IMR-90 (cell line): ENCODE data around the gene RAB3C. TPM values are rescaled to one million over a fixed set of nuclear protein-coding genes. Genes with fewer than 3 reads are reported as not detected.

ENCODE experiments used
- ATAC-seq: fragments of 200-7000 bp; cut with Tn5 transposase; 2 replicates; pipeline ENCODE4 v1.9.1; 2020; ENCODE audit warnings: low read depth, mild to moderate bottlenecking, moderate library complexity
- BruUV-seq: library from RNA; stranded (reverse); fragments of 400-500 nt; replicated peaks from 2 replicates; lab custom pipeline; 2021; lab: Mats Ljungman, UMichigan
- CTCF ChIA-PET: fragments of 300-600 bp; formaldehyde crosslinking; extraction: SDS; loops from one replicate; lab custom pipeline; 2021; ENCODE audit warnings: antibody characterized with exemption; lab: Yijun Ruan, JAX
- POLR2A ChIA-PET: fragments of 300-600 bp; sonication (Branson Sonifier 250); formaldehyde crosslinking; loops from one replicate; lab custom pipeline; 2022; ENCODE audit warnings: antibody characterized with exemption; ENCODE audit not compliant: unreplicated experiment; lab: Charles Lee
- DNase-seq: peaks from one replicate; pipeline ENCODE4 v3.0.0; 2013
- H2AFZ ChIP-seq: replicated peaks from 2 replicates; pipeline ENCODE3; 2013; ENCODE audit warnings: low read length, mild to moderate bottlenecking; ENCODE audit not compliant: poor library complexity
- H2AK5ac ChIP-seq: 2 replicates; pipeline ENCODE4 v1.6.1; 2013; ENCODE audit warnings: low read depth, low read length, inconsistent platforms
- H2AK9ac ChIP-seq: replicated peaks from 2 replicates; pipeline ENCODE3; 2013; ENCODE audit warnings: mild to moderate bottlenecking, low read depth, low read length, moderate library complexity; ENCODE audit not compliant: poor library complexity
- H2BK120ac ChIP-seq: 2 replicates; pipeline ENCODE4 v1.6.1; 2013; ENCODE audit warnings: low read depth, low read length, inconsistent platforms
- H2BK15ac ChIP-seq: 3 replicates; pipeline ENCODE4 v1.6.1; 2013; ENCODE audit warnings: low read depth, low read length, inconsistent platforms
- H2BK20ac ChIP-seq: 2 replicates; pipeline ENCODE4 v1.6.1; 2013; ENCODE audit warnings: low read depth, mild to moderate bottlenecking, inconsistent platforms, low read length, moderate library complexity
- H2BK5ac ChIP-seq: 2 replicates; pipeline ENCODE4 v1.6.1; 2013; ENCODE audit warnings: mild to moderate bottlenecking, low read depth, low read length, inconsistent platforms; ENCODE audit not compliant: poor library complexity, severe bottlenecking
- H3K14ac ChIP-seq: replicated peaks from 2 replicates; pipeline ENCODE4 v1.6.1; 2013; ENCODE audit warnings: low read depth, low read length, inconsistent platforms
- H3K18ac ChIP-seq: 2 replicates; pipeline ENCODE4 v1.6.1; 2013; ENCODE audit warnings: low read depth, low read length, control low read depth
- H3K23ac ChIP-seq: 2 replicates; pipeline ENCODE4 v1.6.1; 2013; ENCODE audit warnings: low read depth, low read length, inconsistent platforms
- H3K27ac ChIP-seq: 2 replicates; pipeline ENCODE4 v1.5.1; 2013; ENCODE audit warnings: mild to moderate bottlenecking, control low read depth, low read length; ENCODE audit not compliant: insufficient read depth
- H3K27me3 ChIP-seq: 2 replicates; pipeline ENCODE4 v1.6.1; 2013; ENCODE audit warnings: low read length; ENCODE audit not compliant: control insufficient read depth, insufficient read depth
- H3K36me3 ChIP-seq: 2 replicates; pipeline ENCODE4 v1.6.1; 2013; ENCODE audit warnings: low read length, mixed read lengths; ENCODE audit not compliant: control insufficient read depth, insufficient read depth
- H3K4ac ChIP-seq: 2 replicates; pipeline ENCODE4 v1.6.1; 2013; ENCODE audit warnings: low read depth, low read length, inconsistent platforms
- H3K4me1 ChIP-seq: 2 replicates; pipeline ENCODE4 v1.6.1; 2013; ENCODE audit warnings: low read length, mixed read lengths; ENCODE audit not compliant: control insufficient read depth, insufficient read depth
- H3K4me2 ChIP-seq: 2 replicates; pipeline ENCODE4 v1.6.1; 2013; ENCODE audit warnings: low read depth, mild to moderate bottlenecking, control low read depth, low read length, moderate library complexity
- H3K4me3 ChIP-seq: 2 replicates; pipeline ENCODE4 v1.5.1; 2013; ENCODE audit warnings: low read depth, mild to moderate bottlenecking, control low read depth, low read length, moderate library complexity; ENCODE audit not compliant: insufficient read depth
- H3K56ac ChIP-seq: 2 replicates; pipeline ENCODE4 v1.6.1; 2013; ENCODE audit warnings: low read length, inconsistent platforms; ENCODE audit not compliant: insufficient read depth; ENCODE audit errors: extremely low read depth
- H3K79me1 ChIP-seq, 2 experiments: 2 replicates each; pipeline ENCODE4 v1.6.1; 2013; ENCODE audit warnings: low read length in 2 of 2, inconsistent platforms in 1 of 2, low read depth in 1 of 2
- H3K9ac ChIP-seq: 2 replicates; pipeline ENCODE4 v1.6.1; 2013; ENCODE audit warnings: low read depth, low read length, control low read depth
- H3K9me1 ChIP-seq: 2 replicates; pipeline ENCODE4 v1.6.1; 2013; ENCODE audit warnings: low read length, inconsistent platforms; ENCODE audit not compliant: insufficient read depth
- H3K9me3 ChIP-seq: 2 replicates; pipeline ENCODE4 v1.6.1; 2013; ENCODE audit warnings: low read length; ENCODE audit not compliant: control insufficient read depth, insufficient read depth
- H4K20me1 ChIP-seq: 2 replicates; pipeline ENCODE4 v1.6.1; 2013; ENCODE audit warnings: low read length, inconsistent platforms; ENCODE audit not compliant: insufficient read depth
- H4K5ac ChIP-seq: 2 replicates; pipeline ENCODE4 v1.6.1; 2013; ENCODE audit warnings: mild to moderate bottlenecking, low read depth, low read length, control low read depth
- H4K8ac ChIP-seq, 2 experiments: 2 replicates each; pipeline ENCODE4 v1.6.1; 2013; ENCODE audit warnings: low read depth in 2 of 2, low read length in 2 of 2, control low read depth in 1 of 2, inconsistent platforms in 1 of 2
- H4K91ac ChIP-seq: 2 replicates; pipeline ENCODE4 v1.6.1; 2013; ENCODE audit warnings: low read depth, low read length, inconsistent platforms; ENCODE audit not compliant: insufficient read depth
- CEBPB ChIP-seq: IDR thresholded peaks from 2 replicates; pipeline ENCODE4 v1.6.1; 2012; ENCODE audit warnings: low read depth, low read length, improper control_type of control experiment
- CHD1 ChIP-seq: IDR thresholded peaks from 2 replicates; pipeline ENCODE4 v1.6.1; 2012; ENCODE audit warnings: low read depth, low read length, improper control_type of control experiment
- ELK1 ChIP-seq: fragments of 150-350 bp; IDR thresholded peaks from 2 replicates; pipeline ENCODE4 v1.6.1; 2016; ENCODE audit warnings: low read depth, mild to moderate bottlenecking, low read length, moderate library complexity, borderline replicate concordance
- FOS ChIP-seq: fragments of 150-350 bp; IDR thresholded peaks from 2 replicates; pipeline ENCODE4 v1.6.1; 2016; ENCODE audit warnings: low read depth, low read length
- MAFK ChIP-seq: IDR thresholded peaks from 2 replicates; pipeline ENCODE4 v1.6.1; 2012; ENCODE audit warnings: low read depth, low read length, improper control_type of control experiment
- MAZ ChIP-seq: IDR thresholded peaks from 2 replicates; pipeline ENCODE4 v1.6.1; 2012; ENCODE audit warnings: low read depth, mild to moderate bottlenecking, low read length, improper control_type of control experiment, moderate library complexity, borderline replicate concordance
- MXI1 ChIP-seq: IDR thresholded peaks from 2 replicates; pipeline ENCODE4 v1.6.1; 2012; ENCODE audit warnings: low read depth, mild to moderate bottlenecking, low read length, moderate library complexity, borderline replicate concordance
- NFE2L2 ChIP-seq: fragments of 150-350 bp; IDR thresholded peaks from 2 replicates; pipeline ENCODE4 v1.6.1; 2016; ENCODE audit warnings: low read depth, mild to moderate bottlenecking, low read length
- POLR2A ChIP-seq: IDR thresholded peaks from 2 replicates; pipeline ENCODE4 v1.6.1; 2012; ENCODE audit warnings: mild to moderate bottlenecking, low read depth, low read length
- RAD21 ChIP-seq: IDR thresholded peaks from 2 replicates; pipeline ENCODE4 v1.6.1; 2012; ENCODE audit warnings: low read length, improper control_type of control experiment
- RCOR1 ChIP-seq: IDR thresholded peaks from 2 replicates; pipeline ENCODE4 v1.6.1; 2012; ENCODE audit warnings: mild to moderate bottlenecking, low read length, improper control_type of control experiment; ENCODE audit not compliant: insufficient replicate concordance
- RFX5 ChIP-seq: IDR thresholded peaks from 2 replicates; pipeline ENCODE4 v1.8.0; 2012; ENCODE audit warnings: low read depth, mild to moderate bottlenecking, low read length, moderate library complexity
- SMC3 ChIP-seq: fragments of 150-350 bp; IDR thresholded peaks from 2 replicates; pipeline ENCODE4 v1.6.1; 2016; ENCODE audit warnings: low read depth, mild to moderate bottlenecking, antibody characterized with exemption, low read length, moderate library complexity
- WGBS, 2 experiments: methylation state at CpG; one replicate each; pipeline versions ENCODE4 v1.1.5 to v1.1.7; 2013; ENCODE audit warnings: missing lambda C conversion rate in 2 of 2; ENCODE audit not compliant: insufficient read length in 1 of 2; ENCODE audit errors: extremely low coverage in 2 of 2; 5-methylcytosine and 5-hydroxymethylcytosine counted together
- dilution Hi-C: fragments of 300-500 bp; cut with HindIII; formaldehyde crosslinking; loops from one replicate; pipeline ENCODE4 v1.14.3; 2018; ENCODE audit warnings: low sequenced_read_pairs; ENCODE audit not compliant: unreplicated experiment
- in situ Hi-C: fragments of 300-500 bp; cut with MboI; formaldehyde crosslinking; loops from 3 replicates; pipeline ENCODE4 v1.14.3; 2019; ENCODE audit warnings: low sequenced_read_pairs, inconsistent platforms, mixed read lengths
- intact Hi-C: fragments of 100-400 bp; cut with micrococcal nuclease; formaldehyde crosslinking; loops from 2 replicates; pipeline ENCODE4 v1.10.0; 2022
- polyA plus RNA-seq, 3 experiments: library from polyadenylated mRNA; depleted of rRNA; stranded (reverse); fragments of >200 nt; gene quantifications; 2 replicates each; pipeline ENCODE4 v1.2.3, GENCODE V29; 2012; ENCODE audit warnings: low replicate concordance in 1 of 3
- total RNA-seq: library from RNA; depleted of rRNA; stranded (reverse); fragments of >200 nt; gene quantifications from 2 replicates; pipeline ENCODE4 v1.2.3, GENCODE V29; 2012

The RAB3C gene
- total and polyA plus RNA-seq, 2 of the 4 experiments (the other 2 are of a cell fraction), result not detected

- H3K14ac ChIP-seq, result no peak overlapping the region
- no peak overlapping the region for H3K9ac ChIP-seq
- no peaks in the 10 kb centered on the region for H3K4me1 ChIP-seq
- H3K36me3 ChIP-seq, result no peaks in the 10 kb centered on the region
- in situ Hi-C loops, result no loop called here
- H3K4me2 ChIP-seq, result no peak overlapping the region
- H3K56ac ChIP-seq, result no peak overlapping the region
- no peaks in the 10 kb centered on the region for H3K27me3 ChIP-seq
- H2AK5ac ChIP-seq, result no peak overlapping the region
- H3K4me3 ChIP-seq, result no peak overlapping the region
- 90% methylated on average over 3 of the region's 7 CpGs; no CpG with 5 or more reads in 1 of the 2 experiments for WGBS, 2 experiments
- H2BK5ac ChIP-seq, result no peak overlapping the region
- POLR2A ChIA-PET, result no interaction called here
- no peaks in the 10 kb centered on the region; the same call in 1 of the 2 replicates for H3K9me1 ChIP-seq
- no peak overlapping the region for H3K27ac ChIP-seq
- H4K91ac ChIP-seq, result no peak overlapping the region
- no peaks in the 10 kb centered on the region for H3K9me3 ChIP-seq
- no TSS peak for BruUV-seq
- H2BK20ac ChIP-seq, result no peak overlapping the region
- ATAC-seq (no peak), DNase-seq (no peak)
- H4K20me1 ChIP-seq, result no peaks in the 10 kb centered on the region
- no peak overlapping the region for H4K8ac ChIP-seq
- no peak overlapping the region for H2BK120ac ChIP-seq
- H4K5ac ChIP-seq, result no peak overlapping the region
- no peak overlapping the region for H3K18ac ChIP-seq
- no peak overlapping the region for H2AFZ ChIP-seq
- TF ChIP-seq MXI1 (no peak), ELK1 (no peak), CHD1 (no peak), MAZ (no peak), RAD21 (no peak), SMC3 (no peak), MAFK (no peak), NFE2L2 (no peak), POLR2A (no peak), CEBPB (no peak), RFX5 (no peak), RCOR1 (no peak), FOS (no peak)
- dilution Hi-C loops, result no loop called here
- CTCF ChIA-PET, result no interaction called here
- H3K4ac ChIP-seq, result no peak overlapping the region
- no peak overlapping the region for H2BK15ac ChIP-seq
- H3K79me1 ChIP-seq, result no peaks in the 10 kb centered on the region
- intact Hi-C loops, result no loop called here
- H3K23ac ChIP-seq, result no peak overlapping the region
- no peak overlapping the region for H2AK9ac ChIP-seq
Observed at GRCh38 chr5:58800356-58800755, 217.5 kb downstream of the RAB3C start.
